Iris pigment epithelial cell (primary cell): Measurements from ENCODE around the gene SESN2.

Experiments used
- DNase-seq: peaks from one replicate; pipeline ENCODE4 v3.0.0-alpha.2; 2011; ENCODE audit warnings: low read depth

SESN2 gene, protein sequence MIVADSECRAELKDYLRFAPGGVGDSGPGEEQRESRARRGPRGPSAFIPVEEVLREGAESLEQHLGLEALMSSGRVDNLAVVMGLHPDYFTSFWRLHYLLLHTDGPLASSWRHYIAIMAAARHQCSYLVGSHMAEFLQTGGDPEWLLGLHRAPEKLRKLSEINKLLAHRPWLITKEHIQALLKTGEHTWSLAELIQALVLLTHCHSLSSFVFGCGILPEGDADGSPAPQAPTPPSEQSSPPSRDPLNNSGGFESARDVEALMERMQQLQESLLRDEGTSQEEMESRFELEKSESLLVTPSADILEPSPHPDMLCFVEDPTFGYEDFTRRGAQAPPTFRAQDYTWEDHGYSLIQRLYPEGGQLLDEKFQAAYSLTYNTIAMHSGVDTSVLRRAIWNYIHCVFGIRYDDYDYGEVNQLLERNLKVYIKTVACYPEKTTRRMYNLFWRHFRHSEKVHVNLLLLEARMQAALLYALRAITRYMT

DNA sequence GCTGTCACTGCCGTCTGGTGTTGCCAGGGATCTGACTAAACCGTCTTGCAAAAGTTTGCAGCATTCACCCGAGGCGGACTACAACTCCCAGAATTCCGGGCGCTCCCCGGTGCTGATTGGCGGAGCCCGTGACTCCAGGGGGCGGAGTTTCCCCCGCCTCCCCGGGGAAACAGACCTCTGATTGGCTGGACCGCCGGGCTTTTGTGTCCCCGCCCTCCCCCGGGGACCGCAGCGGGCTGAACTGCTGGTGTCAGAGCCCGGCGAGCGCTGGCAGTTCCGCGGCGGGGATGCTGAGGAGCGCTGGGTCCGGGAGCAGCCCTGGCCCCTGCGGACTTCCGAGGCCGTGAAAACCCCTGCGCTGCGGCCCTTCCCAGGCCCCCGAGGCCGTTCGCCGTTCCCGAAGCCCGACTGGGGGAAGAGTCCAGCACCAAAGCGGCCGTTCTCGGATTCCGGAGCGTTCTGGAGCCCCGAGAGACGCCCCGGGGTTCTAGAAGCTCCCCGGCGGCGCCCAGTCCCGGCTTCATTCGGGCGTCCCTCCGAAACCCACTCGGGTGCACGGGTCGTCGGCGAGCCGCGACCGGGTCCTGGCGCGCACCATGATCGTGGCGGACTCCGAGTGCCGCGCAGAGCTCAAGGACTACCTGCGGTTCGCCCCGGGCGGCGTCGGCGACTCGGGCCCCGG, at the start of gene SESN2:
TSS of gene SESN2 (plus strand) at position 267 of the 682 bp plus-strand sequence. CDS start at position 597, 330 bp downstream.
- peak; percentile 98 for DNase-seq

- no peak for DNase-seq
These were observed 49.6 kb upstream of the SESN2 start for GRCh38 chr1:28209700-28210099.

GRCh38 chr1:28213315-28213714, 46.0 kb upstream of the SESN2 start:
- DNase-seq: peak; percentile 29

GRCh38 chr1:28229089-28229488, 30.2 kb upstream of the SESN2 start:
- DNase-seq: no peak

DNA sequence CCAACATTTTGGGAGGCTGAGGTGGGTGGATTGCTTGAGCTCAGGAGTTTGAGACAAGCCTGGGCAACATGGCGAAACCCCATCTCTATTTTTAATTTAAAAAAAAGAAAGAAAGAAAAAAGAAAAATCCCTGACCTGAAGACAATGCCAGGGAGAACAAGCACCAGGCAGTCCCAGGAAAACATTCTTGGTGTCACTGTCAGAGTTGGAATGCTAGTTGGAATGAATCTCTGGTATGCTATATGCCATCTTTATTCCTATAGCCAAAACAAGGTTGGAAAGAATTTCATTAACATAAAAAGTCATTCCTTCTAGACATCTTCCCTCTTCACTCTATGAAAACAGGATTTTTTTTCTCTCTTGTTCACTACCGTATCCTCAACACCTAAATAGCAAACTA, 29.3 kb upstream of the SESN2 start:
- no peak for DNase-seq

GRCh38 chr1:28232558-28233263, 26.6 kb upstream of the SESN2 start, which contains the start of gene DNAJC8:
TSS of gene DNAJC8 (minus strand) at chr1:28233029. CDS start at chr1:28232998, 31 bp downstream.
- DNase-seq: peak; percentile 95

- DNase-seq: no peak
These were observed 26.1 kb upstream of the SESN2 start for GRCh38 chr1:28233264-28233606.

GRCh38 chr1:28235755-28236655, 23.3 kb upstream of the SESN2 start, which contains the start of gene ATP5IF1:
TSS of gene ATP5IF1 (plus strand) at chr1:28236124. CDS start at chr1:28236184, 60 bp downstream.
- peak; percentile 99 for DNase-seq

- no peak for DNase-seq
These were observed 22.5 kb upstream of the SESN2 start for GRCh38 chr1:28236656-28237322.

- DNase-seq: no peak
These were observed 20.3 kb upstream of the SESN2 start for GRCh38 chr1:28239004-28239403.

- DNase-seq: no peak
These were observed 19.3 kb upstream of the SESN2 start for GRCh38 chr1:28240024-28240423.

- no peak for DNase-seq
These were observed 17.6 kb upstream of the SESN2 start for GRCh38 chr1:28241638-28242241.

- no peak for DNase-seq
These were observed 15.5 kb upstream of the SESN2 start for GRCh38 chr1:28243685-28244311.

DNA sequence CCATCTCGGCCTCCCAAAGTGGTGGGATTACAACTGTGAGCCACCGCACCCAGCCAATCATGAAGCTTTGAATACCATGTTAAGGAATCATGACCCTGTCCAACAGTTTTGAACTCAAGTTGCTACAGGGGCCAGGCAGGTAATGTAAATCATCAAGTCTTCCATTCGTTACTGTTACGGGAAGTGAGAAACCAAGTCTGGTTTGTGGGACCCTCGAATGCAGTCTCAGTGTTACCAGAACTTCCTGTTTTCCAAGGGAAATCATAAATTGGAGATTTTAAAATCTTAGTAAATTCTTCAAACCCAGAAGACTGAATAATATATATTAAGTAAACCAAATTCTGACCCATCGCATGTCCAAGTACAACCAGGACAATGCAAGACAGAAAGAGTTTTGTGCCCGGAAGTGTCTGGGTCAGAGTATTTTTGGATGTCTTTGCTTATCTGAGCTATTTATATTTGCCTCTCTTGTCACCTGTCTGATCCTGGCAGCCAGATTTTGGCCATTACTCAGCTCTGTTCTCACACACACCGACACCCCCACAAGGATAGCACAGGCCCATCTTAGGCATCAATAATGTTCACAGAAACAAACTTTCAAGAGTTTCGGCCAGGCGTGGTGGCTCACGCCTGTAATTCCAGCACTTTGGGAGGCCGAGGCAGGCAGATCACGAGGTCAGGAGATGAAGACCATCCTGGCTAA, 14.6 kb upstream of the SESN2 start:
- no peak for DNase-seq

DNA sequence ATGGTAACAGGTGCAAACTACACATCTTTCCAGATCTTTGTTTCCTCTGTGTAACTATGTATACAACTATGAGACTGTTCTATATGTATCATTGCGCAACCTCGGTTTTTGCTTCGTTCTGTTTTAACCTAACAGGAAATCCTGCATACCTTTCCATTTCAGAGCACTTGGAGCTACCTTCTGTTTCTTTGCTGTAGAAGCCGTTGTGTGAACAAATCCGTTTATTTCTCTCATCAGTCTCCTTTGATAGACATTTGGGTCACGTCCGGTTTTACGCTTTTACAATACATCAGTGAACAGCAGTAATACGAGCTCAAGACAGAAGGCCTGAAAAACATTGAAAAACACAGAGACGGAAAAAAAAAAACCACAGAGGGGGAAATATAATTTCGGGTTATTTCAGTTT, 12.9 kb upstream of the SESN2 start:
- peak; percentile 75 for DNase-seq

DNA sequence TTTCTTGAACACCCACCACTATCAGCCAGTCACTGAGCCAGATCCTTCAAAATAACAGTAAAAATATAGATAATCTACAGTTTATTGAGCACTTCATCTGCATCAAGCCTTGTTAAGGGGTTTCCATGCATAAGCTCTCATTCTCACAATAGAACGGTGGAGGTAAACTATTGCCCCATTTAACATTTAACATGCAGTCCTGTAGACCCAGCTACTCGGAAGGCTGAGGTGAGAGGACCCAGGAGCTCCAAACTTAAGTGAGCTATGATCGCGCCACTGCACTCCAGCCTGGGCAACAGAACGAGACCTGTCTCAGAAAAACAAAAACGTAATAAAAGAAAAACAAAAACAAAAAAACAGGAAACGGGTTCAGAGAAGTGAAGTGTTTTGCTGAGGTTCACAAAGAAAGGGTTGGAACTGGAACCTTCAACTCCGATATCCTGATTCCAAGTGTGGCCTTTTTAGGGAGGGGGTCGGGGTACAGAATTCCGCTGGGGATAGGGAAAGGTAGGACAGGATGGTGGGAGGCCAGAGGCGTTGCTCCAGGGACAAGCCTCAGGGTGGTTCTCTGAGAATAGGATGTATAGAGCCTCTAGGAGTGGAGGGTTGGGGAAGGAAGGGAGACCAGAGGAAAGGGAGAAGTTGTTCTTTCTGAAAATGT, 11.6 kb upstream of the SESN2 start:
- DNase-seq: no peak

DNA sequence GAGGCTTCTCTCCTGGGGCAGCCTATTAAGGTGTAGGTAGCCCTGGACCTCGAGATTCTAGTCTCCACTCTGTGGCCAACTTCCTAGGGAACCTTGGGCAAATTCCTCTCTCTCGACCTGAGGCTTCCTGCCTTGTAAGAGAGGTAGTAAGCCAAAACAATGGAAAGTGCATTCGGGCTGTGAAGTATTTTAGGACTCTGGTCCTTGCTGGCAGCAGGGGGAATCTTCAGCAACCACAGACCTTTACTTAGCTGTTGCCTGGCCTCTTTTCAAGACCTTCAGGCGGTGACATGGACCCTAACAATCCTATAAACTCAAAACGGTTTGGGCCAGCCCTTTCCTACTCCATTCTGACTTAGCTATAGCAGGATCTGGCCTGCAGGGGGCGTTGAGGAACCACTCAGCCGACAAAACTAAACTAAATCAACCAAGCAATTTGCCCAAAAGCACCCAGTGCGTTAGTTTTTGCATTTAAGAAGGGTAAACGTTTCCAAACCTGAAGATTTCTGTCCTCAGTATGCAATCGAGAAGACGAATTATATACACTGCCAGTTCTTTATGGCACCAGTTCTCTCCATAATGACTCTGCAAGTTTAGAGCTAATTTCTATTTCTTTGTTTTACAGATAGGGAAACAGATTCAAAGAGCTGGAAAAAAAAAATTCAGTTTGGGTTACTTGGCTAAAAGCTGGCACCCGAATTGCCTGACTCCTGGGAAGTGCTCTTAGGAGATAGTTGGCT, 10.9 kb upstream of the SESN2 start:
- peak; percentile 73 for DNase-seq
